SK-N-DZ (cell line): ENCODE measurements around the gene KIAA1328.
"Not testable (repeated sequence)": the region's sequence is repeated elsewhere in the genome, so short reads cannot be mapped to it uniquely, and the experiment has no call there.

ENCODE experiments used
- DNase-seq: peaks from one replicate; pipeline ENCODE4 v3.0.0-alpha.2; 2015; ENCODE audit warnings: low spot score

Gene KIAA1328

GRCh38 chr18:36825526-36825925 lies 3.4 kb upstream of the KIAA1328 start:
- DNase-seq: no peak

GRCh38 chr18:36826556-36826955 lies 2.4 kb upstream of the KIAA1328 start:
- no peak for DNase-seq

- no peak for DNase-seq
Measured at GRCh38 chr18:36828157-36828629, 734 bp upstream of the KIAA1328 start.

GRCh38 chr18:36829362-36830157 lies 633 bp downstream of the KIAA1328 start:
- DNase-seq: no peak

GRCh38 chr18:36830158-36830495 lies 1.2 kb downstream of the KIAA1328 start:
- no peak for DNase-seq

GRCh38 chr18:36831139-36831538 lies 2.2 kb downstream of the KIAA1328 start:
- DNase-seq: no peak

GRCh38 chr18:36833120-36833519 lies 4.2 kb downstream of the KIAA1328 start:
- DNase-seq: no peak

- DNase-seq: no peak
Measured at GRCh38 chr18:36835927-36836326, 7.0 kb downstream of the KIAA1328 start.

GRCh38 chr18:36839835-36840234 lies 10.9 kb downstream of the KIAA1328 start:
- no peak for DNase-seq

- DNase-seq: no peak
Measured at GRCh38 chr18:36843199-36843598, 14.3 kb downstream of the KIAA1328 start.

- DNase-seq: no peak
Measured at GRCh38 chr18:36843784-36844183, 14.9 kb downstream of the KIAA1328 start.

GRCh38 chr18:36848609-36849008 lies 19.7 kb downstream of the KIAA1328 start:
- DNase-seq: no peak

GRCh38 chr18:36849288-36850006 lies 20.5 kb downstream of the KIAA1328 start:
- DNase-seq: no peak

GRCh38 chr18:36850527-36851201 lies 21.7 kb downstream of the KIAA1328 start:
- no peak for DNase-seq

GRCh38 chr18:36851202-36851590 lies 22.3 kb downstream of the KIAA1328 start:
- no peak for DNase-seq

- DNase-seq: no peak
Measured at GRCh38 chr18:36856815-36857214, 27.9 kb downstream of the KIAA1328 start.

GRCh38 chr18:36862182-36862581 lies 33.3 kb downstream of the KIAA1328 start:
- no peak for DNase-seq

- no peak for DNase-seq
Measured at GRCh38 chr18:36867056-36867455, 38.1 kb downstream of the KIAA1328 start.

GRCh38 chr18:36871801-36872200 lies 42.9 kb downstream of the KIAA1328 start:
- DNase-seq: no peak

- DNase-seq: no peak
Measured at GRCh38 chr18:36872329-36872728, 43.4 kb downstream of the KIAA1328 start.

- DNase-seq: not testable (repeated sequence)
Measured at GRCh38 chr18:36873826-36874225, 44.9 kb downstream of the KIAA1328 start.

- not testable (repeated sequence) for DNase-seq
Measured at GRCh38 chr18:36879796-36880195, 50.9 kb downstream of the KIAA1328 start.
